Stomach smooth muscle (tissue), 2 donors: Measurements from ENCODE around the gene ZNF488.

ENCODE experiments used
- H3K27ac ChIP-seq: one replicate; pipeline ENCODE4 v1.7.0; 2013; ENCODE audit warnings: mild to moderate bottlenecking, low read length, inconsistent platforms
- H3K27me3 ChIP-seq, 2 donors: one replicate each; pipeline ENCODE4 v1.7.0; 2013; ENCODE audit warnings: low read length in 2 of 2; ENCODE audit not compliant: insufficient read depth in 2 of 2, control insufficient read depth in 1 of 2
- H3K36me3 ChIP-seq, 2 donors: one replicate each; pipeline ENCODE4 v1.7.0; 2013; ENCODE audit warnings: low read length in 2 of 2; ENCODE audit not compliant: control insufficient read depth in 2 of 2, insufficient read depth in 2 of 2
- H3K4me1 ChIP-seq: one replicate; pipeline ENCODE4 v1.7.0; 2013; ENCODE audit warnings: low read length; ENCODE audit not compliant: control insufficient read depth, insufficient read depth
- H3K4me3 ChIP-seq, 2 donors: one replicate each; pipeline ENCODE4 v1.7.0; 2013; ENCODE audit warnings: low read length in 2 of 2
- H3K9ac ChIP-seq, 2 donors: one replicate each; pipeline ENCODE4 v1.7.0; 2013; ENCODE audit warnings: low read length in 2 of 2, mild to moderate bottlenecking in 1 of 2
- H3K9me3 ChIP-seq, 2 donors: one replicate each; pipeline ENCODE4 v1.7.0; 2013; ENCODE audit warnings: low read length in 2 of 2; ENCODE audit not compliant: control insufficient read depth in 2 of 2
- donor health status: healthy.
- donor health status: Pancreatic carcinoma.

ZNF488 gene

DNA sequence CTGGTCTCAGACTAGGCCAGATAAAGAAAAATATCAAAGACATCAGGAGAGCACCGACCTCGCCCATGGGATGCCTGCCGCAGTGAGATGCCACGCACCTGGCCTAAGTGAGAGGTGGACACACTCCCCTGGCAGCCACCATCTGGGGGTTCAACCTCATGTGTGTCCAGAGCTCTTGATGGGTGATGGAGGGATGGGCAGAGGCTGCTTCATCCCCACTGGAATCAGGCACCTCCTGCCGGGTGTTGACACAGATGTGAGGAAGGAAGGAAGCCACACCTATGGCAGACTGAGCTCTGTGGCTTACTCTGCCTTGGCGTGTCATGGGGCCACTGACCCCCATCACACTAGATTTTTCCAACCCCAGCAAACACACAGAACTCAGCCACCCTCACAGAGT lies 11.4 kb downstream of the ZNF488 start:
- Histone ChIP-seq H3K4me1 (peaks cover 19% of the 10 kb centered on the region), H3K27ac (no peak overlapping the region), H3K9ac (no peak overlapping the region), H3K27me3 (peaks cover 0 to under 1% of the 10 kb centered on the region in 2 donors), H3K9me3 (no peaks in the 10 kb centered on the region), H3K4me3 (no peak overlapping the region), H3K36me3 (no peaks in the 10 kb centered on the region)

DNA sequence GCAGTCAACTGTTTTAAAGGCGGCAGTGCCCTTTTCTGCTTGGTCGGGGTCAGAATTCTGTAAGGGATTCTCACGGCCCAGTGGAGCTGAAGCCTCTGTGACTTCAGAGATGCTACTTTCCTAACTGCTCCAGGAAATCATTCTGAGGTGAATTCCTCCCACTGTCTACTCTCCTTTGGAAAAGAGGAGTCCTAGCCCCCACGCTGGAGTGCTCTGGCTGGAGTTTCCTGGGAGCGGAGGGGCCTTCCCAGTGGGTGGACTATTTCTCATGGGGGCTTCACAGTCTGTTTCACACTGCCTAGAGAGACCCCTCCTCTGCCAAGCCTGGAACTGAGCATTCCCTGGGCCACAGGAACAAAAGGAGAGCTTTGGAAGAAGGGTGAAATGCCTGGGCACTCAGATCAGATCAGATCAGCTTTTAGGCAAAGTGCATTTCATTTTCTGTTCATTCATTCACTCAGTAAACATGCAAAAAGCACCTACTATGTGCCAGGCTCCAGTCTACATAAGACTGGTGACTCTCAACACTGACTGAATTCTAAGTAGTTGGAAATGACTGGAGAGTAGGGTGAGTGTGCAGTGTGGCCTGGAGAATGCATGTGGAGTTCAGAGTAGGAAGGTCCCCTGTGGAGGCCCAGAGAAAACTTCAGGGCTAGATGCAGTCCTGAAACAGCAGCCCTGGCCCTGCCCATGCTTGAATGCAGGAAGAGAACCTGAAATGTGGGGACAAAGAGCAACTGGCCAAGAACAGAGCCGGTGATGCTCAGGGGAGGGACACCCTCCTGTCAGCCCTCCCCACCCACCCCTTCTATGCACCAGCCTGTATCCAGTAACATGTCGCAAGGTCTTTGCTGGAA lies 12.2 kb downstream of the ZNF488 start:
- Histone ChIP-seq H3K9ac (no peak overlapping the region), H3K4me1 (peaks cover 16% of the 10 kb centered on the region), H3K36me3 (no peaks in the 10 kb centered on the region), H3K4me3 (no peak overlapping the region), H3K27ac (no peak overlapping the region), H3K27me3 (no peaks in the 10 kb centered on the region), H3K9me3 (no peaks in the 10 kb centered on the region)

GRCh38 chr10:47370878-47371277 lies 13.2 kb downstream of the ZNF488 start:
- Histone ChIP-seq H3K27ac (no peak overlapping the region), H3K27me3 (no peaks in the 10 kb centered on the region), H3K9ac (no peak overlapping the region), H3K4me1 (peaks cover 16% of the 10 kb centered on the region), H3K36me3 (no peaks in the 10 kb centered on the region), H3K9me3 (no peaks in the 10 kb centered on the region), H3K4me3 (no peak overlapping the region)

- Histone ChIP-seq H3K4me1 (peaks cover 10% of the 10 kb centered on the region), H3K36me3 (no peaks in the 10 kb centered on the region), H3K27me3 (no peaks in the 10 kb centered on the region), H3K4me3 (no peak overlapping the region), H3K9me3 (no peaks in the 10 kb centered on the region), H3K9ac (no peak overlapping the region), H3K27ac (no peak overlapping the region)
Measured at GRCh38 chr10:47370015-47370767, 13.9 kb downstream of the ZNF488 start.

GRCh38 chr10:47369251-47369894 lies 14.7 kb downstream of the ZNF488 start:
- Histone ChIP-seq H3K27me3 (no peaks in the 10 kb centered on the region), H3K27ac (no peak overlapping the region), H3K9me3 (no peaks in the 10 kb centered on the region), H3K36me3 (no peaks in the 10 kb centered on the region), H3K9ac (no peak overlapping the region), H3K4me1 (peaks cover 2% of the 10 kb centered on the region), H3K4me3 (no peak overlapping the region)

DNA sequence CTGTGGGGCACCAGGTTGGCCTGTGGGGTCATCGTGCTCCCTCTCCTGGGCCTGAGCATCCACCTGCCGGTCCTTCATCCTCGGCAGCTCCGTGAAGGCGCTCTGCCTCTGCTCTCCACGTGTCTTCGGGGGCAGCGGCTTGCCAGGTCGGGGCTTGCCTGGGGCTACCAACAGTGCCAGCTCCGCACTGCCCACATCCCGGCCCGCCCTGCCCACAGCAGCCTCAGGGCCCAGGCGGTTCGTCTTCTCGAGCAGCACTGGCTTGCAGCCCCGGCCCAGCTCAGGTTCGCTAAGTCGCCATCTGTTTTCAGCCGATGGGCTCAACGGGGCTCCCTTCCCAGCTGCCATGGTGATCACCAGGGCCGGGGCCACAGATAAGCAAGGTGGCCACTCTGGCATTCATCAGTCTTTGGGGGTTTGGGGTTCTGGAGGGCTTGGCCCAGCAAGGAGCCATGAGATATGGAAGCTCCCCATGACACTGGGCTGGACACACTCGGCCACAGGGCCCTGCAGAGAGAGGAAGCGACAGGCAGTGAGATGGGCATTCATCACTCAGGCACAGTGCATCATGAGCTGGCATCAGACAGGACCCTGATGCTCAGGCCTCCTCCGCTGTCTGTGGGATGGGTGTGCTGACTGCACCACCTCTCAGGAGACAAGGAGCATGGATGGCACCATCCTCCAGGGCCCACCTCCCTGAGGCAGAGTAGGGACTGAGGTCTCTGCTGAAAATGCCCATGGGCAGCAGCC lies 15.5 kb downstream of the ZNF488 start:
- no peak overlapping the region for H3K4me3 ChIP-seq
- no peaks in the 10 kb centered on the region for H3K4me1 ChIP-seq
- H3K36me3 ChIP-seq: no peaks in the 10 kb centered on the region
- no peaks in the 10 kb centered on the region for H3K27me3 ChIP-seq
- H3K27ac ChIP-seq: no peak overlapping the region
- no peaks in the 10 kb centered on the region for H3K9me3 ChIP-seq
- H3K9ac ChIP-seq: no peak overlapping the region

DNA sequence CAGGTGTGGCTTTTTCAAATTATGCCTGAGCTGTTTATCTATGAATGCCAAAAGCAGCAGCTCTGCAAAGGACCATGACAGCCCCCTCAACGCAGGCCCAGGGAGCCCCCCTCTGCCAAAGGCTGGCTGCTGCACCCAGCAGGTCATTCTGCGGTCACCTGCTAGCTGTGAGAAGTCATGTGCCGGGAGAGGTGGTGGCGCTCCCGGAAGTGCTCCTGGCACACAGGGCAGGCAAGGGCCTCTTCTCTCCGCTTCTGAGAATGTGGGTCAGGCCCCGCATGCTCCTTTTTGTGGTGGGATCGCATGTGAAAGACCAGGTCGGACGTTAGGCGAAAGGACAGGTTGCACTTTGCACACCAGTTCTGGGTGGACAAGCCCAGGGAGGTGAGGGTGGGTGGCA lies 16.4 kb downstream of the ZNF488 start:
- Histone ChIP-seq H3K27ac (no peak overlapping the region), H3K36me3 (no peaks in the 10 kb centered on the region), H3K4me1 (no peaks in the 10 kb centered on the region), H3K27me3 (no peaks in the 10 kb centered on the region), H3K4me3 (no peak overlapping the region), H3K9ac (no peak overlapping the region), H3K9me3 (no peaks in the 10 kb centered on the region)

GRCh38 chr10:47366731-47367460 lies 17.2 kb downstream of the ZNF488 start:
- H3K36me3 ChIP-seq: no peaks in the 10 kb centered on the region
- no peak overlapping the region for H3K27ac ChIP-seq
- H3K9ac ChIP-seq: no peak overlapping the region
- no peak overlapping the region for H3K4me3 ChIP-seq
- H3K4me1 ChIP-seq: no peaks in the 10 kb centered on the region
- H3K9me3 ChIP-seq: no peaks in the 10 kb centered on the region
- H3K27me3 ChIP-seq: no peaks in the 10 kb centered on the region

DNA sequence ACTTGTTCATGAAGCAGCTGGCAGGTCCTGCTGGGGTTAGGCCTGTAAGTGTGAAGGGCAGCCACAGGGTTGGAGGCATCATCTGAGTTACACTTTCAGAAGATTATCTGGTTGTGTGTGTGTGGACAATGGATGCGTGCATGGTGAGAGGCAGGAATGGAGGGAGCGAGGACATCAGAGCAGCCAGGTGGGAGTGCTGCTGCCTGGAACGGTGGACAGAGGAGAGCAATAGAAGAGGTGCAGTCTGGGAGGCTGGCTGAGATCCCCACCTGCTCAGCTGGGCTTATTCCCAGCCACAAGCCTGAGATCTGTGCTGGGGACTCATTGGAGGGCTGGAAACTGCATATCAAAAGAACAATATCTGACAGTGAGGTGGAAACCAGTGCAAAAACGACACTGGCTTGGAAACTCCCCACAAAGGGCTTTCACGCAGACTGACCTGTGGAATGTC lies 17.9 kb downstream of the ZNF488 start:
- Histone ChIP-seq H3K9me3 (no peaks in the 10 kb centered on the region), H3K27ac (no peak overlapping the region), H3K27me3 (no peaks in the 10 kb centered on the region), H3K36me3 (no peaks in the 10 kb centered on the region), H3K9ac (no peak overlapping the region), H3K4me3 (no peak overlapping the region), H3K4me1 (no peaks in the 10 kb centered on the region)
